A673 (cell line): Measurements from ENCODE around the gene OR52N2. TPM values are rescaled to one million over a fixed set of nuclear protein-coding genes. Genes with fewer than 3 reads are reported as not detected.

Source experiments
- BruUV-seq: library from RNA; stranded (reverse); fragments of 400-500 nt; replicated peaks from 2 replicates; lab custom pipeline; 2021; lab: Mats Ljungman, UMichigan
- CTCF ChIA-PET: fragments of 300-600 bp; sonication (Branson Sonifier 250); formaldehyde crosslinking; loops from one replicate; lab custom pipeline; 2022; ENCODE audit warnings: antibody characterized with exemption; lab: Charles Lee
- POLR2A ChIA-PET: fragments of 300-600 bp; sonication (Branson Sonifier 250); formaldehyde crosslinking; loops from one replicate; lab custom pipeline; 2022; ENCODE audit warnings: antibody characterized with exemption; ENCODE audit not compliant: low non-redundant PET; lab: Charles Lee
- DNase-seq: peaks from one replicate; pipeline ENCODE4 v3.0.0-alpha.2; 2015; ENCODE audit warnings: low spot score
- H3K27ac ChIP-seq: fragments of 200-600 bp; sonication (generic); 2 replicates; pipeline ENCODE4 v1.5.1; 2016; ENCODE audit warnings: mixed run types, low read depth, mild to moderate bottlenecking, mixed read lengths, antibody characterized with exemption, low read length; ENCODE audit not compliant: poor library complexity, severe bottlenecking
- H3K27me3 ChIP-seq: fragments of 200-600 bp; sonication (generic); replicated peaks from 2 replicates; pipeline ENCODE4 v1.6.1; 2017; ENCODE audit warnings: mixed run types, low read depth, mild to moderate bottlenecking, mixed read lengths, antibody characterized with exemption, low read length; ENCODE audit not compliant: insufficient read depth, poor library complexity
- H3K36me3 ChIP-seq: fragments of 200-600 bp; sonication (generic); 2 replicates; pipeline ENCODE4 v1.6.1; 2016; ENCODE audit warnings: mixed run types, mild to moderate bottlenecking, mixed read lengths, antibody characterized with exemption, low read length; ENCODE audit not compliant: insufficient read depth, poor library complexity, severe bottlenecking
- H3K4me1 ChIP-seq: fragments of 200-600 bp; sonication (generic); 2 replicates; pipeline ENCODE4 v1.6.1; 2017; ENCODE audit warnings: mixed run types, mild to moderate bottlenecking, mixed read lengths, antibody characterized with exemption, low read length; ENCODE audit not compliant: insufficient read depth, poor library complexity, severe bottlenecking
- H3K4me3 ChIP-seq: fragments of 200-600 bp; sonication (generic); 2 replicates; pipeline ENCODE4 v1.5.1; 2016; ENCODE audit warnings: low read depth, mixed run types, mild to moderate bottlenecking, mixed read lengths, low read length; ENCODE audit not compliant: poor library complexity, severe bottlenecking
- H3K9me3 ChIP-seq: fragments of 200-600 bp; sonication (generic); 2 replicates; pipeline ENCODE4 v1.6.1; 2016; ENCODE audit warnings: mixed run types, low read depth, mild to moderate bottlenecking, mixed read lengths, antibody characterized with exemption, low read length; ENCODE audit not compliant: poor library complexity, severe bottlenecking
- CTCF ChIP-seq: fragments of 300-800, 200-600 bp; sonication (generic); conservative IDR thresholded peaks from 2 replicates; pipeline ENCODE4 v1.5.1; 2017; ENCODE audit warnings: low read depth, mild to moderate bottlenecking, antibody characterized with exemption, low read length, moderate library complexity, mixed read lengths
- EZH2 ChIP-seq: fragments of 200-600 bp; sonication (generic); IDR thresholded peaks from 2 replicates; pipeline ENCODE4 v1.6.1; 2017; ENCODE audit warnings: borderline replicate concordance, low read depth, mild to moderate bottlenecking, mixed read lengths, antibody characterized with exemption, low read length; ENCODE audit not compliant: poor library complexity, severe bottlenecking
- intact Hi-C: fragments of 100-400 bp; cut with micrococcal nuclease; formaldehyde crosslinking; loops from one replicate; pipeline ENCODE4 v1.10.0; 2022; ENCODE audit not compliant: unreplicated experiment
- total RNA-seq: library from RNA; stranded (reverse); gene quantifications from 2 replicates; pipeline ENCODE4 v1.2.3, GENCODE V29; 2021

Gene OR52N2
- total RNA-seq, 1 experiment from 2014 or later, result not detected

DNA sequence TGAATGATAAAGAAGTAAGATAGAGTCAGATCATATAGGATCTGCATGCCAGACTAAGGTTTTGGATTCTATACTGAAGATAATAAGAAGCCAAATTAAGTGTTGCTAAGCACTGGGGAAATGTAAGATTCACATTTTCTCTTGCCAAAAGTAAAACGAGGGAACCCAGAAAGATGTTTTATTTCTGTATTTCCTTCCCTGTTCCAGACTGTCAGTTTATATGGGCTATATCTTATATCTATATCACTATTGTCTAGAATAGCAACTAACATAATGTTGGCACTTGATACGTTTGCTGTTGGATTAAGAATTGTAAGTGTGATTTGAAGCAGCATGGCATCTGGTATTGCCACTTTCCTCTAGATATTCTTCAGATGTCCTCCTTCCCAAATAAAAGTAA is 24.7 kb downstream of the OR52N2 start:
- CTCF ChIA-PET, result no interaction called here

DNA sequence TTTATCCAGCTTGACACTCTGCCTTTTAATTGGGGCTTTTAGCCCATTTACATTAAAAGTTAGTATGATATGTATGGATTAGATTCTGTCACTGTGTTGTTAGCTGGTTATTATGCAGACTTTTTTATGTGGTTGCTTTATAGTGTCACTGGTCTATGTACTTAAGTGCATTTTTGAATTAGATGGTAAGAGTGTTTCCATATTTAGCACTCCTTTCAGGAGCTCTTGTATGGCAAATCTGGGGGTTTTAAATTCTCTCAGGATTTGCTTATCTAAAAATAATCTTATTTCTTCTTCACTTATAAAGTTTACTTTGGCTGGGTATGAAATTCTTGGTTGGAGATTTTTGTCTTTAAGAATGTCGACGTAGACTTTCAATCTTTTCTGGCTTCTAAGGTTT is 29.0 kb downstream of the OR52N2 start:
- Histone ChIP-seq H3K9me3 (no peaks in the 10 kb centered on the region), H3K27ac (no peak overlapping the region), H3K27me3 (no peaks in the 10 kb centered on the region), H3K4me3 (no peak overlapping the region), H3K36me3 (no peaks in the 10 kb centered on the region), H3K4me1 (no peaks in the 10 kb centered on the region)
- BruUV-seq, result no TSS peak
- intact Hi-C loops, result no loop called here
- no peak for DNase-seq
- ChIA-PET POLR2A (no interaction called here), CTCF (no interaction called here)
- TF ChIP-seq EZH2 (no peak), CTCF (no peak)

More for the DNA sequence above, 24.7 kb downstream of the OR52N2 start:
- TF ChIP-seq EZH2 (no peak), CTCF (no peak)
- POLR2A ChIA-PET, result no interaction called here
- no TSS peak for BruUV-seq
- Histone ChIP-seq H3K27me3 (no peaks in the 10 kb centered on the region), H3K4me1 (no peaks in the 10 kb centered on the region), H3K4me3 (no peak overlapping the region), H3K9me3 (no peaks in the 10 kb centered on the region), H3K27ac (no peak overlapping the region), H3K36me3 (no peaks in the 10 kb centered on the region)
- DNase-seq, result no peak
- intact Hi-C loops, result no loop called here

- Histone ChIP-seq H3K9me3 (no peaks in the 10 kb centered on the region), H3K27me3 (no peaks in the 10 kb centered on the region), H3K27ac (no peak within 1 kb of the TSS), H3K4me3 (no peak within 1 kb of the TSS), H3K36me3 (no peaks in the 10 kb centered on the region), H3K4me1 (no peaks in the 10 kb centered on the region)
- ChIA-PET CTCF (no interaction called here), POLR2A (no interaction called here)
- intact Hi-C loops, result no loop called here
- TF ChIP-seq CTCF (no peak), EZH2 (no peak)
- no peak for DNase-seq
- BruUV-seq, result no TSS peak
Observed at GRCh38 chr11:5841797-5842196, 33.1 kb downstream of the OR52N2 start, which contains the start of gene OR52E6. Gene OR52E6 (minus strand): TSS chr11:5841897. CDS start chr11:5841897, 0 bp downstream.
